ENCODE measurements around the gene APOBR.

The APOBR gene

GRCh38 chr16:28537076-28537475, 42.6 kb downstream of the APOBR start:
- no peak overlapping the region for H3K4me3 ChIP-seq (replicated peaks; ENCODE audit: insufficient read depth, low read length)
- H3K27me3 ChIP-seq (ENCODE audit: insufficient read depth, poor library complexity, severe bottlenecking), result no peaks in the 10 kb centered on the region
- no peak for TF ChIP-seq POLR2AphosphoS5 (IDR thresholded peaks at IDR 0.05; ENCODE audit: low read depth)
- TF ChIP-seq, protein P1, sequence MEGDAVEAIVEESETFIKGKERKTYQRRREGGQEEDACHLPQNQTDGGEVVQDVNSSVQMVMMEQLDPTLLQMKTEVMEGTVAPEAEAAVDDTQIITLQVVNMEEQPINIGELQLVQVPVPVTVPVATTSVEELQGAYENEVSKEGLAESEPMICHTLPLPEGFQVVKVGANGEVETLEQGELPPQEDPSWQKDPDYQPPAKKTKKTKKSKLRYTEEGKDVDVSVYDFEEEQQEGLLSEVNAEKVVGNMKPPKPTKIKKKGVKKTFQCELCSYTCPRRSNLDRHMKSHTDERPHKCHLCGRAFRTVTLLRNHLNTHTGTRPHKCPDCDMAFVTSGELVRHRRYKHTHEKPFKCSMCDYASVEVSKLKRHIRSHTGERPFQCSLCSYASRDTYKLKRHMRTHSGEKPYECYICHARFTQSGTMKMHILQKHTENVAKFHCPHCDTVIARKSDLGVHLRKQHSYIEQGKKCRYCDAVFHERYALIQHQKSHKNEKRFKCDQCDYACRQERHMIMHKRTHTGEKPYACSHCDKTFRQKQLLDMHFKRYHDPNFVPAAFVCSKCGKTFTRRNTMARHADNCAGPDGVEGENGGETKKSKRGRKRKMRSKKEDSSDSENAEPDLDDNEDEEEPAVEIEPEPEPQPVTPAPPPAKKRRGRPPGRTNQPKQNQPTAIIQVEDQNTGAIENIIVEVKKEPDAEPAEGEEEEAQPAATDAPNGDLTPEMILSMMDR (IDR thresholded peaks at IDR 0.05; ENCODE audit: insufficient read depth, low read length), result no peak
- DNase-seq (ENCODE audit: low read depth in 1 of 2, low spot score in 1 of 2), result no peak
- H3K27ac ChIP-seq (replicated peaks), result no peak overlapping the region

DNA sequence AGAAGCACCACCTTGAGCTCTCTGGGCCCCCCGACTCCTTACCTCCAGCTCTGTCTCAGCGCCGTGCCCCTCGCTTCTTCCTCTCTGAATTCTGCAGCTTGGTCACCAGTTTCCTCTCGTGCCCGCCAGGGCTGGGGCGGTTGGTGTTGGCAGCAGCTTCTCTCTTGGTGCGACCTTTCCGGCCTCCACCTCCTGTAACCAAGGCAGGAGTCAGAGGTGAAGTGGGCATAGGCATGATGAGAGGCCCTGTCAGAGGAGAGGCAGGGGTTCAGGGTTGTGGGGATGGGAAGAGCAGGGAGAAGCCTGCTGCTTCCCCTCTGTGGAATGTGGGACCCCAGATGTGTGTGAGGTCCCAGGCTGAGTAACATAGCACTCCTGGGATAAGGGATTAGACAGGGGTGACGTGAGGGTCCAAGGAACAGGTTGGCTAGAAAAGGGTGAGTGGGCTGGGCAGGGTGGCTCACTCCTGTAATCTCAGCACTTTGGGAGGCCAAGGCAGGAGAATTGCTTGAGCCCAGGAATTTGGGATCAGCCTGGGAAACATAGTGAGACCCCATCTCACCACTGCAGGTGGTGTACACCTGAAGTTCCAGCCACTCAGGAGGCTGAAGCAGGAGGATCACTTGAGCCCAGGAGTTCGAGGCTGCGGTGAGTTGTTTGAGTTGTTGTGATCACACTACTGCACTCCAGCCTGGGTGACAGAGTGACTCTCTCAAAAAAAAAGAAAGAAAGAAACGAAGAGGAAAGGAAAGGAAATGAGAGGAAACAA, 43.7 kb downstream of the APOBR start:
- Histone ChIP-seq H3K27me3 (ENCODE audit: insufficient read depth, poor library complexity, severe bottlenecking) (no peaks in the 10 kb centered on the region), H3K4me3 (replicated peaks; ENCODE audit: insufficient read depth, low read length) (no peak overlapping the region), H3K27ac (replicated peaks) (no peak overlapping the region)
- TF ChIP-seq, protein P1 (IDR thresholded peaks at IDR 0.05; ENCODE audit: insufficient read depth, low read length), result no peak
- TF ChIP-seq REST (IDR thresholded peaks at IDR 0.05; ENCODE audit: insufficient replicate concordance, low read depth), result no peak
- no peak for TF ChIP-seq POLR2AphosphoS5 (IDR thresholded peaks at IDR 0.05; ENCODE audit: low read depth)
- TF ChIP-seq GABPA (IDR thresholded peaks at IDR 0.05; ENCODE audit: low read depth), result no peak
- no peak for TF ChIP-seq SPI1 (IDR thresholded peaks at IDR 0.05; ENCODE audit: borderline replicate concordance, low read depth)
- no peak for DNase-seq (ENCODE audit: low read depth in 1 of 2, low spot score in 1 of 2)

GRCh38 chr16:28538733-28539596, 44.5 kb downstream of the APOBR start, which contains the start of gene NUPR1:
Gene NUPR1, minus strand, starts transcription at chr16:28538974. Its CDS starts 67 bp downstream, at chr16:28538907.
- no peak for DNase-seq (ENCODE audit: low read depth in 1 of 2, low spot score in 1 of 2)
- TF ChIP-seq GABPA (IDR thresholded peaks at IDR 0.05; ENCODE audit: low read depth), result no peak
- no peak for TF ChIP-seq SPI1 (IDR thresholded peaks at IDR 0.05; ENCODE audit: borderline replicate concordance, low read depth)
- TF ChIP-seq, protein P1 (IDR thresholded peaks at IDR 0.05; ENCODE audit: insufficient read depth, low read length), result no peak
- TF ChIP-seq POLR2AphosphoS5 (IDR thresholded peaks at IDR 0.05; ENCODE audit: low read depth), result no peak
- TF ChIP-seq REST (IDR thresholded peaks at IDR 0.05; ENCODE audit: insufficient replicate concordance, low read depth), result no peak
- H3K27me3 ChIP-seq (ENCODE audit: insufficient read depth, poor library complexity, severe bottlenecking), result no peaks in the 10 kb centered on the region
- no peak within 1 kb of the TSS for H3K27ac ChIP-seq (replicated peaks)
- no peak within 1 kb of the TSS for H3K4me3 ChIP-seq (replicated peaks; ENCODE audit: insufficient read depth, low read length)

Measured in HL-60 (cell line).